ENCODE measurements around the gene SCLT1.
A peak's percentile ranks its signal among the peaks of the same experiment; 100 is the strongest.
"Not testable (repeated sequence)": the region's sequence is repeated elsewhere in the genome, so short reads cannot be mapped to it uniquely, and the experiment has no call there.

SCLT1 gene

DNA sequence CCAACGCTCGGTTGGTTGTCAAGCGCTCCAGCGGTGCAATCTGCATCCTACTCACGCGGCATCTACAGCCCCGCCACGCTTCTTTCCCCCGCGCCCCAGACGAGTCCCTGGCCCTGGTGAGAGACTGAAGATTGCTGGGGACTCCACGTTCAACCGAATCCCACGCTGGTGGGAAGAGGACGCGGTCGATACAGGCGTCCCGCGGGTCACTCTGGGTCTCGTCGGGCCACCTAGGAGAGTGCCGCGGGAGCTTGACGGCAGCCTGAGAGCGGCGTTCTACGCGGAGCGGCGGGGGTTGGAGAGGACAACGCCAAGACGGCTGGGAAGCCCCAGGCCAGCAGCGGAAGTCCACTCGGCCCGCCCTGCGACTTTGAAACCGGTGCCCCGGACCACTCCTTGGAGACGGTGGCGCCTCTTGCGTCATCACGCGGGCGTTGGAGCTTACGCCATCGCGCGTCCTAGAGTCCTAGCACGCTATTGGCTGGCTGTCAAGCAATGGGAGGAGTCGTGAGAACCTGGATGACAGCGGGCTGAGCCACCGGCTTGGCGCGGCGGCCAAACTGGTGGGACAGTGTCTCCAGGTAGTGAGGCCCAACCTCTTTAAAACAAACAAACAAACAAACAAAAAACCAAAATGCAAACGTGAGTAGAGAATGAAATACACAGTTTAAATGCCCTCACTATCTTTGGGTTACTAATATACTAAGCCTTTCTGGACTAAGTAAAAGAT, at the start of gene SCLT1:
Gene SCLT1 (minus strand): TSS at position 349 of the 730 bp plus-strand sequence. CDS start 436 bp downstream, outside the sequence.
- peak within 1 kb of the TSS; percentile 37 for H3K27ac ChIP-seq (ENCODE audit: low read length)
- H3K27me3 ChIP-seq (ENCODE audit: insufficient read depth, low read length): no peaks in the 10 kb centered on the region
- peak within 1 kb of the TSS; percentile 79; the same call in 1 of the 2 replicates for H3K9ac ChIP-seq (ENCODE audit: low read depth, low read length)
- peak within 1 kb of the TSS; percentile 90 for H3K4me3 ChIP-seq (ENCODE audit: low read length)
- H3K4me1 ChIP-seq (ENCODE audit: insufficient read depth, low read length): peaks cover 4% of the 10 kb centered on the region
- no peaks in the 10 kb centered on the region for H3K9me3 ChIP-seq (ENCODE audit: insufficient read depth, low read depth, low read length)
- no peaks in the 10 kb centered on the region for H3K36me3 ChIP-seq (ENCODE audit: insufficient read depth, low read depth, low read length)

DNA sequence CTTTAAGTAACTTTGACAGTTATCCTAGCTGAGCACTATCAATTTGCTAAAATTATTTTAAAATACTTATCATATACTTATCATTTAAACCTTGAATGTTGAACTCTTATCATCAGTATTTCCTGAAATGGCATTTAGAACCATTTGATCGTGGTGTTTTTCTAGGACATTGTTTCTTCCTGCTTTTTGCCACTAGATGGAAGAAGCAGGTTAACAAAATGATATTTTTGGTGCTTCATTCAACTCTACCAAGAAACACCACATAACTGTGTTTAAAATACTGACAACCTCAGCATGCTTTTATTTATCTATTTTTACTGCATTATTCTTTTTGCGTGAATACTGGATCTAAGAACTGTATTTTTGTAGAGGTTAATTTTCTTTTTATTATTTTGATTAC, 47.2 kb upstream of the SCLT1 start:
- Histone ChIP-seq H3K4me1 (ENCODE audit: insufficient read depth, low read length) (no peaks in the 10 kb centered on the region; the same call in 1 of the 2 replicates), H3K27ac (ENCODE audit: low read length) (no peak overlapping the region), H3K36me3 (ENCODE audit: insufficient read depth, low read depth, low read length) (no peaks in the 10 kb centered on the region), H3K9ac (ENCODE audit: low read depth, low read length) (no peak overlapping the region), H3K27me3 (ENCODE audit: insufficient read depth, low read length) (no peaks in the 10 kb centered on the region), H3K4me3 (ENCODE audit: low read length) (no peak overlapping the region), H3K9me3 (ENCODE audit: insufficient read depth, low read depth, low read length) (no peaks in the 10 kb centered on the region)

DNA sequence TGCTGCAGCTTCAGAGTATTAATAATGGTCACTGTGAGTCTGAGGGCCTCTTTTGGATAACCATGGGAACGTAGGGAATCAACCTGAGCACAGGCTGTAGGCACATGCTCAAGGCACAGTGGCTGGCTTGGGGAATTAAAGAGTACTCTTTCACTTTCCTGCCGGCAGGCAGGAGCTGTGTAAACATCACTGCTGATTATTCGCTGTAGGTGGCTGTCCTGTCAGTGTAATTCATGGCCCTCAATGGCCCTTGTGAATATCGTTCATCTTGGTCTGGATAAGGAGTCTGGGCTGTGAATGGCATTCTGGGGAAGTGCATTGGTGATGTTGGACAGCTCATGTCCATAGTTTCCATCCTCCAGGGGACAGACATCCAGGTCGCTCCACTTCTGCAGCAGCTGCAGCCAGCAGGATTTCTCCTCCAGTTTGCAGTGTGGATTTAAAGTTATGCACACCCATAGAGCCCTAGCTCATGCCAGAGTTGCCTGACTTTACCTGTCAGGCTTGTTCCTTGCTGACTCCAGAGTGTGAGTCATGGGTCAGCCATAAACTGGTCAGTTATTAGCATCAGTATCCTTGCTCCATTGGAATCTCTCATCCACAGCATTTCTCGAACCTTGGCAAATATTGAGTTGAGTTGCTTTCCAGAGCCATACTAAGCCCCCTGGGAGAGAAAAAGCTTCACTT, 45.6 kb upstream of the SCLT1 start:
- Histone ChIP-seq H3K27ac (ENCODE audit: low read length) (no peak overlapping the region), H3K4me1 (ENCODE audit: insufficient read depth, low read length) (no peaks in the 10 kb centered on the region; the same call in 1 of the 2 replicates), H3K9ac (ENCODE audit: low read depth, low read length) (no peak overlapping the region), H3K4me3 (ENCODE audit: low read length) (no peak overlapping the region), H3K27me3 (ENCODE audit: insufficient read depth, low read length) (no peaks in the 10 kb centered on the region), H3K36me3 (ENCODE audit: insufficient read depth, low read depth, low read length) (no peaks in the 10 kb centered on the region), H3K9me3 (ENCODE audit: insufficient read depth, low read depth, low read length) (no peaks in the 10 kb centered on the region)

DNA sequence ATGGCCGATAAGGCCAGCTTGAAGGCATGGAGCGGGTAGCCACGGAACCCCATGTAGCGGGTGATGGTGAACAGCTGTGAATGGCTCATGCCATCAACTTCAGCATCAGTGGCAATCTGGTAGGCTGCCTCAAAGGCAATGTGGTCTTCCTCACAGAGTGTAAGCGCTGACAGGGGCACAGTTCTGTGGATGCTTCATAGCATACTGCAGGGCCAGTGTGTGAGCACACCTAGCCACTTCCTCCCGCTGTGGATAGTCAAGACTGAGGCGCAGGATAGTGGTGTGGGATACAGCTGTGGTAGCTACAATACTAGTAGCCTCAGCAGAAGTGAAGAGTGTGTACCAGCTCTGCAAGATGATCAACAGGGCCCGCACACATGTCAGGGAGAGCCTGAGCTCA, 43.1 kb upstream of the SCLT1 start:
- H3K9ac ChIP-seq (ENCODE audit: low read depth, low read length): no peak overlapping the region
- H3K9me3 ChIP-seq (ENCODE audit: insufficient read depth, low read depth, low read length): no peaks in the 10 kb centered on the region; the same call in 1 of the 2 replicates
- H3K4me1 ChIP-seq (ENCODE audit: insufficient read depth, low read length): no peaks in the 10 kb centered on the region
- no peaks in the 10 kb centered on the region for H3K36me3 ChIP-seq (ENCODE audit: insufficient read depth, low read depth, low read length)
- H3K4me3 ChIP-seq (ENCODE audit: low read length): no peak overlapping the region
- H3K27me3 ChIP-seq (ENCODE audit: insufficient read depth, low read length): no peaks in the 10 kb centered on the region
- no peak overlapping the region for H3K27ac ChIP-seq (ENCODE audit: low read length)

DNA sequence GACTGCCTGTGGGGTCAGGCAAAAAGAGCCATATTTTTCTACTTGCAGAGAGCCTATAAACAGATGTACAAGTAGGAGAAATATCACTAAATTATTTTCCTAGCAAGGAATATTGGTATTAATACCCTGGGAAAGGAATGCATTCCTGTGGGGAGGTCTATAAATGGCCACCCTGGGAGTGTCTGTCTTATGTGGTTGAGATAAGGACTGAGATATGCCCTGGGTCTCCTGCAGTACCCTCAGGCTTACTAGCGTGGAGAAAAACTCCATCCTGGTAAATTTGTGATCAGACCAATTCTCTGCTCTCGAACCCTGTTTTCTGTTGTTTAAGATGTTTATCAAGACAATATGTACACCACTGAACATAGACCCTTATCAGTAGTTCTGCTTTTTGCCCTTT, 38.0 kb upstream of the SCLT1 start:
- no peaks in the 10 kb centered on the region; the same call in 1 of the 2 replicates for H3K9me3 ChIP-seq (ENCODE audit: insufficient read depth, low read depth, low read length)
- no peaks in the 10 kb centered on the region for H3K36me3 ChIP-seq (ENCODE audit: insufficient read depth, low read depth, low read length)
- H3K9ac ChIP-seq (ENCODE audit: low read depth, low read length): no peak overlapping the region
- no peaks in the 10 kb centered on the region for H3K27me3 ChIP-seq (ENCODE audit: insufficient read depth, low read length)
- no peaks in the 10 kb centered on the region for H3K4me1 ChIP-seq (ENCODE audit: insufficient read depth, low read length)
- no peak overlapping the region for H3K4me3 ChIP-seq (ENCODE audit: low read length)
- H3K27ac ChIP-seq (ENCODE audit: low read length): no peak overlapping the region

DNA sequence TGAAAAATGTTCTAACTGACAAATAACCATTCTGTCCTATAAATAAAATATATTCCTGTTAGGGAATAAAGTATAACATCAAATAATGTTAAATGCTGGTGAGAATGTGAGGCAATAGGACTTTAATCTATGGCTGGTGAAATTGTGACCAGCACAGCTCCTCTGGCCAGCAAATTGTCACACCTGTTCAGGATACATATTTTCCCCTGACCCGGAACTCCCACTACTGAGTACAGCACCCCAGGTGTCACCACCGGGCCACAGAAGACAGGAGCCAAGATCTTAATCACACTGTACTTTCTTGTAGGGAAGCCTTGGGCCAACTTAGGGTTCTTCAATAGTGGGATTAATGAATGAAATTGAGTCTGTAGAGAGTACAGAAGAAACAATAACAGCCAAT, 35.8 kb upstream of the SCLT1 start:
- H3K4me1 ChIP-seq (ENCODE audit: insufficient read depth, low read length): no peaks in the 10 kb centered on the region
- H3K9ac ChIP-seq (ENCODE audit: low read depth, low read length): no peak overlapping the region
- H3K27ac ChIP-seq (ENCODE audit: low read length): no peak overlapping the region
- no peaks in the 10 kb centered on the region for H3K36me3 ChIP-seq (ENCODE audit: insufficient read depth, low read depth, low read length)
- H3K4me3 ChIP-seq (ENCODE audit: low read length): no peak overlapping the region
- H3K27me3 ChIP-seq (ENCODE audit: insufficient read depth, low read length): no peaks in the 10 kb centered on the region
- H3K9me3 ChIP-seq (ENCODE audit: insufficient read depth, low read depth, low read length): no peaks in the 10 kb centered on the region; the same call in 1 of the 2 replicates

GRCh38 chr4:129126614-129127013, 33.3 kb upstream of the SCLT1 start:
- not testable (repeated sequence) for H3K27ac ChIP-seq (ENCODE audit: low read length); H3K27me3 ChIP-seq (ENCODE audit: insufficient read depth, low read length); H3K36me3 ChIP-seq (ENCODE audit: insufficient read depth, low read depth, low read length); H3K9ac ChIP-seq (ENCODE audit: low read depth, low read length); H3K9me3 ChIP-seq (ENCODE audit: insufficient read depth, low read depth, low read length); H3K4me1 ChIP-seq (ENCODE audit: insufficient read depth, low read length); H3K4me3 ChIP-seq (ENCODE audit: low read length)

GRCh38 chr4:129117705-129118104, 24.4 kb upstream of the SCLT1 start:
- H3K27me3 ChIP-seq (ENCODE audit: insufficient read depth, low read length): no peaks in the 10 kb centered on the region
- H3K9ac ChIP-seq (ENCODE audit: low read depth, low read length): no peak overlapping the region
- H3K4me1 ChIP-seq (ENCODE audit: insufficient read depth, low read length): no peaks in the 10 kb centered on the region
- no peaks in the 10 kb centered on the region for H3K9me3 ChIP-seq (ENCODE audit: insufficient read depth, low read depth, low read length)
- no peak overlapping the region for H3K27ac ChIP-seq (ENCODE audit: low read length)
- no peaks in the 10 kb centered on the region for H3K36me3 ChIP-seq (ENCODE audit: insufficient read depth, low read depth, low read length)
- H3K4me3 ChIP-seq (ENCODE audit: low read length): no peak overlapping the region

DNA sequence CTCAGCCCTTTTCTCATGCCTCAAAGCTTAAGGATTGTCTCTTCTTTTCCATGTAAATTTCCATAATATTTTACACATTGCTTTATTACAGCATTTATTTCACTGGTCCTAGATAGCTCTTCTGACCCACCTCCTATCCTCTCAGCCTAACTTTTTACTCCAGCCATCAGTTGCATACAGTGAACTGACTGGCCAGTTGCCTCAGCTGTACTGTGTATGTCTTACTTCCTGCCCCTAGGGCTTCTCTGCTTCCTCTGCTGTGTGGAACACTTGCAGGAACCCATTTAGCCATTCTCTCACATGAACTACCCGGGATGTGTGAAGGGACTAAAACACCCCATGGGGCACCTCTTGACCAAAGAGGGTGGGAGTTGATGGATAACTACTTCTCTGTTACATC, 20.6 kb upstream of the SCLT1 start:
- Histone ChIP-seq H3K9ac (ENCODE audit: low read depth, low read length) (no peak overlapping the region), H3K27me3 (ENCODE audit: insufficient read depth, low read length) (no peaks in the 10 kb centered on the region), H3K4me3 (ENCODE audit: low read length) (no peak overlapping the region), H3K4me1 (ENCODE audit: insufficient read depth, low read length) (no peaks in the 10 kb centered on the region; the same call in 1 of the 2 replicates), H3K36me3 (ENCODE audit: insufficient read depth, low read depth, low read length) (no peaks in the 10 kb centered on the region), H3K27ac (ENCODE audit: low read length) (no peak overlapping the region), H3K9me3 (ENCODE audit: insufficient read depth, low read depth, low read length) (no peaks in the 10 kb centered on the region)

GRCh38 chr4:129113434-129113833, 20.1 kb upstream of the SCLT1 start:
- H3K9me3 ChIP-seq (ENCODE audit: insufficient read depth, low read depth, low read length): no peaks in the 10 kb centered on the region
- H3K27me3 ChIP-seq (ENCODE audit: insufficient read depth, low read length): no peaks in the 10 kb centered on the region
- H3K4me1 ChIP-seq (ENCODE audit: insufficient read depth, low read length): no peaks in the 10 kb centered on the region; the same call in 1 of the 2 replicates

GRCh38 chr4:129111919-129112318, 18.6 kb upstream of the SCLT1 start:
- H3K4me1 ChIP-seq (ENCODE audit: insufficient read depth, low read length): no peaks in the 10 kb centered on the region; the same call in 1 of the 2 replicates
- H3K27ac ChIP-seq (ENCODE audit: low read length): no peak overlapping the region
- no peaks in the 10 kb centered on the region for H3K9me3 ChIP-seq (ENCODE audit: insufficient read depth, low read depth, low read length)
- no peaks in the 10 kb centered on the region for H3K36me3 ChIP-seq (ENCODE audit: insufficient read depth, low read depth, low read length)
- H3K9ac ChIP-seq (ENCODE audit: low read depth, low read length): no peak overlapping the region
- H3K27me3 ChIP-seq (ENCODE audit: insufficient read depth, low read length): no peaks in the 10 kb centered on the region
- H3K4me3 ChIP-seq (ENCODE audit: low read length): no peak overlapping the region

More at GRCh38 chr4:129113434-129113833, 20.1 kb upstream of the SCLT1 start:
- H3K9ac ChIP-seq (ENCODE audit: low read depth, low read length): no peak overlapping the region
- H3K27ac ChIP-seq (ENCODE audit: low read length): no peak overlapping the region
- H3K4me3 ChIP-seq (ENCODE audit: low read length): no peak overlapping the region
- no peaks in the 10 kb centered on the region for H3K36me3 ChIP-seq (ENCODE audit: insufficient read depth, low read depth, low read length)

- Histone ChIP-seq H3K27me3 (ENCODE audit: insufficient read depth, low read length) (no peaks in the 10 kb centered on the region), H3K4me3 (ENCODE audit: low read length) (no peak overlapping the region), H3K4me1 (ENCODE audit: insufficient read depth, low read length) (no peaks in the 10 kb centered on the region; the same call in 1 of the 2 replicates), H3K36me3 (ENCODE audit: insufficient read depth, low read depth, low read length) (no peaks in the 10 kb centered on the region), H3K9me3 (ENCODE audit: insufficient read depth, low read depth, low read length) (no peaks in the 10 kb centered on the region), H3K27ac (ENCODE audit: low read length) (no peak overlapping the region), H3K9ac (ENCODE audit: low read depth, low read length) (no peak overlapping the region)
These were observed 17.6 kb upstream of the SCLT1 start for GRCh38 chr4:129110931-129111330.
